A204.1 (cell line): ENCODE data around the gene FAM174C.

Source experiments
- FAIRE-seq: peaks from 2 replicates; lab custom pipeline; 2012; peaks lifted over from hg19 to GRCh38; lab: Jason Lieb, UNC

FAM174C gene

DNA sequence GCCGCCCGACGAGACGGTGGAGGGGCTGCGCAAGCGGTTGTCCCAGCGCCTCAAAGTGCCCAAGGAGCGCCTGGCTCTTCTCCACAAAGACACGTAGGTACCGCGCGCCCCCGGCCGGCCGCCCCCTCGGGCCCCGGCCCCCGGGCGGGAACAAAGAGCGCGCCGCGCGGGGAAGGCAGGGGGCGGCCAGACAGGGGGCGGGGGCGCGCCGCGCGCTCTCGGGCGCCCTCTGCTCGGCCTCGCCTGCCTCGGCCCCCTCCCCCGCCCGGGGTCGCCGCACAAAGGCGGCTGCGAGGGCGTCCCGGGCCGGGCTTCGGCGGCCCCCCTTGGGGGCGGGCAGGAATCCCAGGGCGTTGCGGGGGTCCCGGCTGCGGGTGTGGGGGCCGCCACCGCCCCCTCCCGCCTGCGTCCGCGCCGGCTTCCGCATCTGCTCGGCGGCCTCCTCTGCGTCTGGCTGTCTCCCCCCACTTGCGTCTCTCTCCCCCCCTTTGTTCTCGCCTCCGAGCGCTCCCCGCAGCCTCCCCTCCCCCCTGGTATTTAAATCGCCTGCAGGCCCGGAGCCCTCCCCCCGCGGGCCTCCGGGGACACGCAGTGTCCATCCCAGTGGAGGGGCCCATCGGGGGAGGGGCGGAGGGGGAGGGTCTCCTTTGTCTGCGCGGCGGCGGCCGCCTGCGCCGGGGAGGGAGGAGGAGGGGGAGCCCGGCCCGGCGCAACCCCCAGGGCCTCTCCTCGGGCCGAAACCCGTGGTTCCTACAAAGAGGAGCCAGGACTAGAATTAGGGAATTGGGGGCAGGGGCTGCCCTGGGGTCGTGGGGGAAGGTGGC is 24.7 kb upstream of the FAM174C start:
- no peak for FAIRE-seq

DNA sequence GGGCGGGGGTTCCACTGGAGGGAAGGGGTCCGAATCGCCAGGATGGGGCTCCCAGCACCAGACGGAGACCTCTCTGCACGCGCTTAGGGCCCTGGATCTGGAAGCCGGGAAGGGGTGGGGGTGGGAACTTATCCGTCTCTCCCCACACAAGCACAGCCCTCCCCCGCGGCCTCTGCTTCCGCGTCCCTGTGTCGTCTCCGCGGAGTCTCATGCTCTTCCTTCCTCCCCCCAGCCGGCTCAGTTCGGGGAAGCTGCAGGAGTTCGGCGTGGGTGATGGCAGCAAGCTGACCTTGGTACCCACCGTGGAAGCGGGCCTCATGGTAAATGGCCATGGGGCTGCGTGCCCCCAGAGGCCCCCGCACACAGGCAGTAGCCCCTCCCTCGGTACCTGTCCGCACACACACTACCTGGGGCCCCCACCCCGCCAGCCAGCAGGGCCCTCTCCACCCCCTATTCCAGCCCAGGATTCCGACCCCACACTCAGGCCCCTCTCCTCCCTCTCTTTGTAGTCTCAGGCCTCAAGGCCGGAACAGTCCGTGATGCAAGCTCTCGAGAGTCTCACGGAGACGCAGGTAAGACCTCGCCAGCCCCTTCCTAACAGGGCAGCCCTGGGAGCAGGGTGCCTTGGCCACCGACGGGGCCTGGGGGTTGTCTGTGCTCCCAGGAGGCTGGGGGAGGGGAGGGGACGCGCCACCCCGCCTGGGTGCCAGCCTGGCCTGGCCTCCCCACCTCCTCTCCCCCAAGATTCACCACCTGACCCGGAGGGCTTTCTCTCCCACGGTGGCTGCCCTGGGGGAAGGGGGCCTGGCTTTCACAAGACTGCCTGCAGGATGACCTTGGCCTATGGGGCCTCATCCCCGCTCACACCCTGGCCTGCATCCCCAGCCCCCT is 23.8 kb upstream of the FAM174C start:
- FAIRE-seq, result no peak

DNA sequence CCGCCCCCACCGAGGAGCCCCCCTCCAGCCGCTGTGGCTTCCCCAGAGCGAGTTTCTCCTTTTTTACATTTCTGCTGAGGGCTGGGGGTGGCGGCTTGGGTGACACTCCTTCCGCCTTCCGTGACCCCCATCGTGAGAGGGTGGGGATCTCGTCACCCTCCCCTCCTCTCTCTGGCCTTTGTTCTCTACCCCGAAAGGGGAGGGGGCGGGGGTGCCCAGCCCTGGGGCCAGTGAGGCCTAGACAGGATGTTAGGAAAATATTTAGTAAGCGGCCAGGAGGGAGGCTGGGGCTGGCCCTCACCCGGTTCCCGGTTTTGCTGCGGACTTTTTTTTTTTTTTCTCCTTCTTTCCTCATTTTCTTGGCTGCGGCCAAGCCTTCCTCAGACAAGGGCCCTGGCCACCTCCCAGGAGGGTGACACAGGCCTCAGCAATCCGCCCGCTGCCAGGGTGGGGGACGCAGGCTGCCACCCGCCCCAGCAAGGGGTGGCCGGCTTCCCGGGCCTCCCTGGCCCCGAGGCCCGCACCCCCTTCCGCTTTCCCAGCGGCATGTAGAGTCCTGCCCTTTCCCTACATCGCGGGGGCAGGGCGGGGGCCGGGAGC is 23.0 kb upstream of the FAM174C start:
- FAIRE-seq, result no peak

DNA sequence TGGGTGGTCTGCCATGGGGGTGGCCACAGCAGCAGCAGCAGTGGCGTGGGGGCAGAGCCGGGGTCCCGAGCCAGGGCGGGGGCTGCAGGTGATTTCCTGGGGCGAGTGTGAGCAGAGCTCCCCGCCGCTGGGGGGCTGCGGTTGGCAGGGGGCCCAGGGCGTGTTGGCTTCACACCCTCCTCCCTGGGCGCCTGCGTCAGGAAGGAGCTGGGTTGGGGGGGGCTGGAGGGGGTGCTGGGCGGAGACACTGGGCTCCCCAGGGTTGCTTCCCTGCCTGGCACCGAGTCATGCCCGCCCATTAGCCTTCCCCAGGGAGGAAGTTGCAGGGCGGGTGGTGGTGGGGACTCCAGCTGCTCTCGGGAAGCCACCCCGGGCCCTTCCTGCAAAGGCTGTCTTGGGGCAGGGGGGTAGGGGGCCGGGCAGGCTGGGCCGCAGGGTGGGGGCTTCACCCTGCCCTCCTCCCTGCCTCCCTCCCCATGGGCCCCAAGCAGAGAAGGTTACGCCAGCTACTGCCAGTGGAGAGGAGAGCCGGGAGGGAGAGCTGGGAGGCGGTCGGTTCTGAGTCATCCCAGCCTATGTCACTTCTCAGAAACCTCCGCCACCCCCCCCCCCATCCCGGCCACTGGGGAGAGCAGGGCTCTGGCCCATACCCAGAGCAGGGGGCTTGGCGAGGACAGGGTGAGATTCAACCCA is 22.4 kb upstream of the FAM174C start:
- no peak for FAIRE-seq

DNA sequence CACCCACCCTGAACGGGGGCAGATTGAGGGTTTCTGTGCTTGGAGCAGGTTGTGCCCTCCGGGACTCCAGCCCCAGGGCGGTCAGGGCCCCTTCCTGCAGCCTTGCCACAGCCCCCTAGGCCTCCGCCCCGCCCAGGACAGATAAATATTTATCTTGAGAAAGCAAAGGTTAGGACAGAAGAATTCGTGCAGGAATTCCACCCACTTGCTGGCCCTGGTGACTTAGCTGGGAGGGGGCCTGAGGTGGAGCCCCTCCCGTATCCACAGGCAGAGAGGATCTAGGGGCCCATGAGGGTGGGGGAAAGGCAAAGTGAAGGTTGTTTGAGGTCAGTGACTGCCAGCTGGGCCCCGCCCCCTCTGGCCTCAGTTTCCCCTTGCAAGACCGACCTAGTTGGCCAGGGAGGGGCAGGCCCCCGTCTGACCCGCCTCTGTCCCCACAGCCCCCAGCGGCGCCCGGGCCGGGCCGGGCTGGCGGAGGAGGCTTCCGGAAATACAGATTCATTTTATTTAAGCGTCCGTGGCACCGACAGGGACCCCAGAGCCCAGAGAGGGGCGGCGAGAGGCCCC is 21.7 kb upstream of the FAM174C start:
- no peak for FAIRE-seq

DNA sequence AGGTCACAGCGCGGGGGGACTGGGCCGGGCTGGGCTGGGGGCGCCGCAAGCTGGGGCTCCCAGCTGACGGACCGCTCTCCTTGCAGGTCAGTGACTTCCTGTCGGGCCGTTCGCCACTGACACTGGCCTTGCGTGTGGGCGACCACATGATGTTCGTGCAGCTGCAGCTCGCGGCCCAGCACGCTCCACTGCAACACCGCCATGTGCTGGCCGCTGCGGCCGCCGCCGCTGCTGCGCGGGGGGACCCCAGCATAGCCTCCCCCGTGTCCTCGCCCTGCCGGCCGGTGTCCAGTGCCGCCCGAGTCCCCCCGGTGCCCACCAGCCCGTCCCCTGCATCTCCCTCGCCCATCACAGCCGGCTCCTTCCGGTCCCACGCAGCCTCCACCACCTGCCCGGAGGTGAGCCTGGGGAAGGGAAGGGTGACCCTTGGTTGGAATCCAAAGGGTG is 21.2 kb upstream of the FAM174C start:
- no peak for FAIRE-seq

DNA sequence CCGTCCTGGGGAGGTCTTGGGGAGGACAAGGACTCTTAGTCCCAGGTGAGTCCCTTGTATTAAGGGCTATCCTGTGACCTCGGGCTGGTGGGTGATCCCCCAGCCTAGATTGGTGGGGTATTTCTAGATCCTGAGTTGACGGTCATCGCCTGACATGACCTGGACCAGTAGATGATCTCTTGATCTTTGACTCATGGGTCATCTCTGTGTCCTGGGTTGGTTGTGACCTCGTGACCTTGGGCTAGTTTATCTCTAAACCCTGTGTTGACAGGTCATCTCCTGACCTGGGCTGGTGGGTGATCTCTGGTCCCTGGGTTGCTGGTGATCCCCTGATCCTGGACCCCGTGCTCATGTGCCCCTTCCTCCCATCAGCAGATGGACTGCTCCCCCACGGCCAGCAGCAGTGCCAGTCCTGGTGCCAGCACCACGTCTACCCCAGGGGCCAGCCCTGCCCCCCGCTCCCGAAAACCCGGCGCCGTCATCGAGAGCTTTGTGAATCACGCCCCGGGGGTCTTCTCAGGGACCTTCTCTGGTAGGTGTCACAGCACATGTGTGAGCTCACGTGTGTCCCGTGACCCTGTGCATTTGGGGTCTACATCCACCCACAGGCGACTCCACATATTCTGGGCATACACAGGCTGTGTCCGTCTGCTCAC is 20.7 kb upstream of the FAM174C start:
- FAIRE-seq, result no peak

DNA sequence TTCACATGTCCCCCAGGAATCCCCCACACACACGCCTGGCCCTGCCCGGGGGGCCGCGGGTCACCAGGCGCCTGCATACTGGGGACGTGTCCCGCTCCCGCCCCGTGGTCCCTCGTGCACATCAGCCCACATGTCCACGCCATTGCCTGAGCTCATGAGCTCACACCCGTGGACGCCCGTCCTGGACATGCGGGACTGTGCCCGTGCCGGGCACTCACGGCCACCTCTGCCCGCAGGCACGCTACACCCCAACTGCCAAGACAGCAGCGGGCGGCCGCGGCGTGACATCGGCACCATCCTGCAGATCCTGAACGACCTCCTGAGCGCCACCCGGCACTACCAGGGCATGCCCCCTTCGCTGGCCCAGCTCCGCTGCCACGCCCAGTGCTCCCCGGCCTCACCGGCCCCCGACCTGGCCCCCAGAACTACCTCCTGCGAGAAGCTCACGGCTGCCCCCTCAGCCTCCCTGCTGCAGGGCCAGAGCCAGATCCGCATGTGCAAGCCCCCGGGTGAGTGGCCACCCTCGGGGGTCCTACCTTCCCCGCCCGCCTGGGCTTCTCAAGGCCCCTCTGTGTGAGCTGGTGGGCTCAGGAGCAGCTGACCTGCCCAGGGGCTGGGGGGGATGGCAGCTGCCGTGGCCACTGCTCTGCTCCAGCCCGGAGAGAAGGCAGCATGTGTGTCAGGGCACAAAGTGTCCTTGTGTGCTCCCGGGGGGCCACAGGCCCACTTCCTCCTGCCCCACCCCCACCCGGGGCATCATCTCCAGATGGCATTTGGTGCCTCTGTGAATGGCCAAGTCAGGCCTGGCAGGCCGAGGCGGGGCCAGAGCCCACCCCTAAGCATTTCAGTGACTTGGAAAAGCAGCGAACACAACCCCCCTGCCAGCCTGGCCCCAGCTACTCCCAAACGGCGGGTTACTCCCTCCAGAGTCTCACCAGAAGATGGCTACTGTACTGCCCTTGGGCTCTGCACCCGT is 19.9 kb upstream of the FAM174C start:
- FAIRE-seq, result no peak

DNA sequence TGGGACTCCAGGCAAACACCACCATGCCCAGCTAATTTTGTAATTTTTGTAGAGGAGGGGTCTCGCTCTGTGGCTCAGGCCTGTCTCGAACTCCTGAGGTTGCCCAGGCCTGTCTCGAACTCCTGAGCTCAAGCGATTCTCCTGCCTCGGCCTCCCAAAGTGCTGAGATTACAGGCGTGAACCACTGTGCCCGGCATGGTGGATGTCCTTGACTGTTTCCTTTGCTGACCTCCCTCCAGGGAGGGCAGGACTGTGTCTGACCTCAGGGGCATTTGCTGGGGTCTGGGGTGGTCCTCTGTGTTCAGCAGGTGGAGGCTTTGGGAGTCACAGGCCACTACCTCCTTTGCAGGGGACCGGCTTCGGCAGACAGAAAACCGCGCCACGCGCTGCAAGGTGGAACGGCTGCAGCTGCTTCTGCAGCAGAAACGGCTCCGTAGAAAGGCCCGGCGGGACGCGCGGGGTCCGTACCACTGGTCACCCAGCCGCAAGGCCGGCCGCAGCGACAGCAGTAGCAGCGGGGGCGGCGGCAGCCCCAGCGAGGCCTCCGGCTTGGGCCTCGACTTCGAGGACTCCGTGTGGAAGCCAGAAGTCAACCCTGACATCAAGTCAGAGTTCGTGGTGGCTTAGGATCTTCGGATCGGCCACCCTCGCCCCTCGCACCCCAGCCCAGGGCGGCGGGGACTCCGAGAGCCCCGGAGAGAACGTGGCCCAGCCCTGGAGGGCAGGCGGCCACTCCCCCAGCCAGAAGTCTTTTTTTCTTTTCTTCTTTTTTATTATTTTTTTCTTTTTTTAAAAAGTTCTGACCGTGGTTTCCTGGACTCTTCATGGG is 18.5 kb upstream of the FAM174C start:
- no peak for FAIRE-seq

DNA sequence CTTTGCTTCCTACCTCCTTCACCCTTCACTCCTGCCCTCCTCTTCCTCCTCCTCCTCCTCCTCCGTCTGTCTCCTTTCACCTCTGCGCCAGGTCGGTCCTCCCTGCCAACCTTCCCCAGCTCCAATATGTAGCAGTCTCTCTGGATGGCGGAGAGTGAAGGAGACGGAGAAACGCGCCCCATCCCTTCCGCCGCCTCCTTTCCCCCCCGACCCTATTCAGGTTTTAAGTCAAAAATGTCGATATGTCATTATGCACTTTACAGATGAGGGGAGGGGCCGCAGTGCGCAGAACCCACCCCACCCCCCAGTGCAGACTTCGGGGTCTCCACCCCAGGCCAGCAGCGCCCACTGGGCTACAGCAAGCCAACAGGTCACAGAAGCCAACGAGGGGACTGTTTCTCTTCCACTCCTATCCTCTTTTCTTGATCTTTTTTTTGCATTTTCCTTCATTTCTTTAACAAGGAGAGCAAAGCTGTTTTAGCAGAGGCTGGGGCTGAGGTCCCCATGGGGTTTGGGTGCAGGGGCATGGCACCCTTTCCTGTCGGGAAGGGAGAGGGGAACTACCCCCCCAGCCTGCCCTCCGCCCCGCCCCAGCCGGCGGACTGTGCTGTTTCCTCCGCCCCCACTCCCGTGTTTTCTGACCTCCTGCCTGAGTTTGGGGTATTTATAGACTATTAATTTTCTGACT is 17.7 kb upstream of the FAM174C start:
- FAIRE-seq, result no peak

DNA sequence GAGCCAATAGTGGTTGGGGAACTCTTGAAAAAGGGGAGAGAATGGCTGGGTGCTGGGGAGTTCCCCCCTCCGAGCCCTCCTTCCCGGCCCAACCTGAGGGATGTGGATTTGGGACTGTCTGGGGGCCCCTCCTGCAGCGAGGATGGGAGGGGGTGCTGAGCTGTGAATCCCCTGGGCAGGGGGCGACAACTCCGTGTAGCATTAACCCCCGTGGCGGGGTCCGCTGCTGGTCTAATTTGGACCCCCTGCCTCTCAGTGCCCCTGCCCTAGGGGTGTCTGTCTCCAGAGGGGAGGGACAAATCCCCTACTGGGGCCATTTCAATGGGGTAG is 17.2 kb upstream of the FAM174C start:
- FAIRE-seq, result no peak

DNA sequence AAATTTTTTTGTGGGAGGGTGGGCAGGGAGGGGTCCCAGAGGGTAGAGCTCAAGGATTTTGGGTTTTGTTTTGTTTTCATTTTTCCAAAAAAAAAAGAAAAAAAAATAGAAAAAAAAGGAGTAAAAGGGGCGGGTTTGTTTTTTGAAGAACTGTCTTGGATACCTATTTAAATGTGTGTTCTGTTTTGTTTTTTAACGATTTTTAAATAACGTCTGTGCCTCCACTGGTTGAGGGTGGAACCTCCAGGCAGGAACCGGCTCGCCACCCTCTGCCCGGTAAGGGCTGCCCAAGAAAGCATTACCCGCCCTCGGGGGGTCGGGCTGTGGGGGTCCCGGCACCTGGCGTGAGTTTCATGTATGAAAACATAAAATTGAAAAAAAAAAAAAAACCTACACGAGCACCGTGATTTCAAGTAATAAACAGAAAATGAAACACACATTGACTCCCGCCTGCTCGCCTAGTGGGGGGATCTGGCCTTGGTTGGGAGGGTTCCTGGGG is 16.6 kb upstream of the FAM174C start:
- FAIRE-seq, result no peak

DNA sequence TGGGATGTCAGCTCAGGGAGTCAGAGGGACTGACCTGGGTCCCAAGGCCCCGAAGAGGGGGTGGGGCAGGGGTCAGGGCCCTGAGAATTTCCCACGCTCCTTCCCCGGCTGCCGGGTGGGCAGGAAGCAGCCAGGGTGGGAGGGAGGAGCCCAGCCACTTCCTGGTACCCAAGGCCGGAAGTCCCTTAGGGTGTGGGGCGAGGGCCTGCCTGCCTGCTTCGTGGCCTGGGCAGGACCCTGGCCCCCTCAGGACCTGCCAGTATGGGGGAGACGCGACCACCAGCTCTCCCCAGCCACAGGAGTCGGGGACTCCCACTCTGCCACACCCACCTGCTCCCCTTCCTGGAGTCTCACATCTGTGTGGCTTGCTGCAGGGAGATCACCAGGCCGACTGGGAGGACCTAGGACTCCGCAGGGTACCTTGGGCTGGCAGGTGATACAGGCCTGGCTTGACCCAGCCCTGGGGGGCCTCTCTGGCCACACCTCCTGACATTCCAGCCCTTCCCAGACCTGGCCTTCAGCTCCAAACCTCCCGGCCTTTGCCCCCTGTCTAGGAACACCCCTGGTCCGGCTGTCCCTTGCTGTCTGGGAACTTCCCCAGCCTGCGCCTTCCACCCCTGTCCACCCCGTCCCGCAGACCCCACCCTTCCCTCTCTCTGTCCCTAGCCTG is 16.0 kb upstream of the FAM174C start:
- no peak for FAIRE-seq

DNA sequence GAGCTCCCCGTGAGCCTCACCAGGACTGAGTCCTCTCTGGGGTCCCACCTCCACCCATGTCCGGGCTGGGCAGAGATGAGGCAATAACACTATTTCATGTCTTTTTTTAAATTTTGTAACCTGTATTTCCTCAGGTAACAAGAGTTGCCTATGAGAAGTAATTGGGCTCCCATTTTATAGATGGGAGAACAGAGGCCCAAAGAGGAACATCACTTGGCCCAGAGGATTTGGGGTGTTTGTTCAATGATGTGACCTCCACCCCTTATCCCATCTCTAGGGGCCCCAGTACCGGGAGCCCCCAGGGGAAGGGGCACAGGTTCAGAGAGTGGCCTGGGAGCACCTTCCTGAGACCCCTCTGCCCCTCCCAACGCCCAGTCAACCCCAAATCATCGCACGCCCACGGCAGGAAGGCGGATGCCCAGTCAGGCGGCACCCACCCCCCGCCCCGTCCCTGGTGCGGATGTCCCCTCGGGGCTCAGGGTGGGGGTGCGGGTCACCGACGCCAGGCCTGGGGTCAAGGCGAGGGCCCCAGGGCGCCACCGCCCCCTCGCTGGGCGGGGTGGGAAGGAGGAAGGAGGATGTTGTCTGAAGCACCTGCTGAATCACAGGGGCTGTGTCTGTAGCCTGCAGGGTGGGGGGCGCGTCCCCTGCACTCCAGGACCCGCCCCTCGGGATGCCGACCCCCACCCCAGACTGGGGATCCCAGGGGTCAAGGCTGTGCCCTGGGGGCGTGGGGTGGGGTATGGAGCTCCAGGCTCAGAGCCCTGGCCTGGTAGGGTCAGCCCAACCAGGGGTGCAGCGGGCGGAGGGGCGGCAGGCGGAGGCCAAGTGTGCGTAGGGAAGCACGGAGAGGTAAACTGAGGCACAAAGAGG is 15.2 kb upstream of the FAM174C start:
- FAIRE-seq, result no peak

DNA sequence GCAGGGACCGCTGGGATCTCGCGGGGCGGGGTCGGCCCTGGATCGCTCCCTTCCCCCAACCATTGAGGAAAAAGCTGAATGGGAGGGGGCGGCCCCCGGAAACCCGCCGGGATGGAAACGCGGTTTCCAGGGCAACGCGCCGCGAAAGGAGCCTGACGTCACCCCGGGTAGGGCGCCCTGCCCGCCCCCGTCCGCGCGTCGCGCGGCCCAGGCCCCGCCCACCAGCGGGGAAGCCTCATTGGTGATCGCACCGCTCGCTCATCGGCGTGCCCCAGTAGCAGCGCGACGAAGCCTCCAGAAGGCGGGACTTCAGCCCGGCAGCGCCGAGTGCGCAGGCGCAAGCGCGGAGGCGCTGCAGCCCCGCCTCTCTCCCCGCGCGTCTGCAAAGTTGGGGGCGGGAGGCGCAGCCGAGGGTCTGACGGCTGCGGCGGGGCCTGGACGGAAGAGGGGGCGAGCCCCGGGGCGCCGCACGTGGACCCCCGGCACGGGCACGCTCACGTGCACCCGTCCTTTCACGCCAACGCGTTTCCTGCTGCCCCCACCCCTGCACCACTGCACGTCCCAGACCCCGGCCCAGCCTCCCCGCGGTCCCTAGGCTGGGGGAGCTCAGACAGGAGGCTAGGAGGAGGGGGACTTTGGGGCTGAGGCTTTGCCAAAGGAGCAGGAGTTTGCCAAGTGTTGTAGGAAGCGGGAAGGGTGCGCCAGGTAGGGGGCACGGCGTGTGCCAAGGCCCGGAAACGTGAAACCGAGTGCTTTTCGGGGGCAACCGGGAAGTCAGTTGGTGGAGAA is 14.4 kb upstream of the FAM174C start:
- no peak for FAIRE-seq

DNA sequence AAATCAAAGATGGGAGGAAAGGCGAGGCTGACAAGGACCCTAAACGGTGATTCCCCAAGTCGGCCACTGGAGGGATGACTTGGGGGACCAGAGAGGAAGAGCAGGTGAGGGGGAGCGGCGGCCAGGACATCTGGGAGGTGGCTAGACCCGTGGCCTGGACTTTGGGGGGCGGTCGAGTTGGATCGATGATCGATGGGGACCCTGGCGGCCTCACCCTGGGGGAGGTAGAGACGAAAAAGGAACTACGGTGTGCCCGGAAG is 13.9 kb upstream of the FAM174C start:
- no peak for FAIRE-seq
